ENCODE results near the gene PPP1R12B.

DNA sequence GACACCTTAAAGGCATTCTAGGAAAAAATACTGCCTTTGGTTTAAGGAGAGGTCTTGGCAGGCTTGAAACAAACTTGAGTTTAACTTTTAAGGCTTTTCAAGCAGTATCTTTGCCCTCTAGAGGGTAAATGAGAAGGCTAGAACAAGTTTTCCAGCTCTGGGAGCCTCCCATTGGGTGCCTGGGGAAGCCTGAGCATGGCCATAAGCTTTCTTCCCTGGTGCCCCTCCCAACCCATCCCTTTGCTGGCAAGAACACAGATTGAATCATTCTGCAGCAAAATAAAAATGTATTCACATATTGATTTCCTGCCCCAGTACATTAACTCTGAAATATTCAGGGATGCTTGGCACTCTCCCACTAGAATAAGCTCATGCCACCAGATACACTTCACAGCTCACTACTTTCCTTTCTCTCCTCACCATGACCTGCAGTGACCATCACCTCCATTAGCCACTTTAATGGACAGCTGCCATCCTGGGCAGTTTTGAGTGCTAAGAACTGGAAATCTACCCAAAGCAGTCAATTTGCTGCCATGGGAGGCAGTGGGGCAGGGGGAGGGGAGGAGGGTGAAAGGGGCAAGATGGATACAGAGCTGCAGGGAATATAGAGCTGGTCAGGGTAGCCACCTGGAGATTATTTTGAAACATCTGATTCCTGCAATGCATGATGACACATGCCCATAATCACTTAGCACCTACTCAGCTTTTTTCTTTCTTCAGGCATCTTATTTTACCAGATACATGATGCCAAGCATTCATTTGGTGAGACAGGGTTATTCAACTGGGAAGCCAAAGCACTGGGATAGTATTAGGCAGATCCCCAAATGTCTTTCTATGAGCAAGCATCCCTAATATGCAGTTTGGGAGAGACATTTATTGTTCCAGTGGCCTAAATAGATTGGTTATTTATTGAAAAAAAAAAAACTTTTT lies 221.2 kb downstream of the PPP1R12B start:
- TF ChIP-seq POLR2A (IDR thresholded peaks at IDR 0.05; ENCODE audit: low read depth, low read length) (no peak), POLR2AphosphoS5 (IDR thresholded peaks at IDR 0.05; ENCODE audit: low read depth, low read length) (no peak)

All from GM12892 (cell line).